SH-SY5Y (cell line): ENCODE data around the gene TMEM50B.

Source experiments
- GATA2 ChIP-seq: IDR thresholded peaks from 2 replicates; pipeline ENCODE4 v1.6.1; 2011; ENCODE audit warnings: mild to moderate bottlenecking, low read depth, low read length
- GATA3 ChIP-seq: IDR thresholded peaks from 2 replicates; pipeline ENCODE4 v1.6.1; 2011; ENCODE audit warnings: low read depth, mild to moderate bottlenecking, low read length, moderate library complexity

- TF ChIP-seq GATA2 (no peak), GATA3 (no peak)
These were observed 31.1 kb upstream of the TMEM50B start for GRCh38 chr21:33510826-33511225.
